Spleen (tissue), 7 donors: Measurements from ENCODE around the gene TEAD3.

Source experiments
- CTCF ChIP-seq, 11 experiments: fragments of 200-600 bp in 7 of 11; fragments of 450-650 bp in 4 of 11; sonication (generic) in 4 of 11; IDR thresholded peaks in 8 of 11; conservative IDR thresholded peaks in 3 of 11; 1 replicate in 7 of 11; 2 replicates in 4 of 11; pipeline versions ENCODE4 v1.4.0 to v1.8.0; 2016 to 2021; ENCODE audit warnings: antibody characterized with exemption in 11 of 11, inconsistent platforms in 4 of 11, mild to moderate bottlenecking in 1 of 11
- POLR2A ChIP-seq, 3 donors: fragments of 450-650 bp; IDR thresholded peaks; one replicate each; pipeline ENCODE4 v1.5.1; 2017; ENCODE audit warnings: antibody characterized with exemption in 3 of 3, mild to moderate bottlenecking in 1 of 3
- POLR2AphosphoS5 ChIP-seq, 3 donors: sonication (generic); formaldehyde crosslinking; IDR thresholded peaks; one replicate each; pipeline ENCODE4 v1.5.1; 2017; ENCODE audit warnings: antibody characterized with exemption in 3 of 3
- donor health status: DM: no; HTN: no; CAD: no; lungs with moderate emphysema.
- donor health status: DM: no; HTN: no; CAD: no.
- donor health status: DM: no; HTN: no; CAD: no.

GRCh38 chr6:35454391-35455110, 42.3 kb downstream of the TEAD3 start:
- TF ChIP-seq POLR2A (IDR thresholded peaks at IDR 0.05) (no peak), CTCF (IDR thresholded peaks at IDR 0.05 in 8 of 11, conservative IDR thresholded peaks at IDR 0.05 in 3 of 11) (no peak), POLR2AphosphoS5 (IDR thresholded peaks at IDR 0.05) (no peak)
